Right renal pelvis (tissue), 4 donors: ENCODE data around the gene ACTN1. TPM values are rescaled to one million over a fixed set of nuclear protein-coding genes. Genes with fewer than 3 reads are reported as not detected.

ENCODE experiments used
- DNase-seq, 4 donors: peaks; one replicate each; pipeline ENCODE4 v3.0.0-alpha.2; 2013; ENCODE audit warnings: low read depth in 4 of 4, low spot score in 3 of 4, missing footprints in 1 of 4
- polyA plus RNA-seq, 4 donors: library from polyadenylated mRNA; unstranded; fragments of 120-200 nt; gene quantifications; one replicate each; pipeline ENCODE4 v1.2.1, GENCODE V29; 2013; ENCODE audit not compliant: insufficient read length in 4 of 4

The ACTN1 gene
- polyA plus RNA-seq, 4 donors = 70.4 to 85.1 (median 71.2) TPM

DNA sequence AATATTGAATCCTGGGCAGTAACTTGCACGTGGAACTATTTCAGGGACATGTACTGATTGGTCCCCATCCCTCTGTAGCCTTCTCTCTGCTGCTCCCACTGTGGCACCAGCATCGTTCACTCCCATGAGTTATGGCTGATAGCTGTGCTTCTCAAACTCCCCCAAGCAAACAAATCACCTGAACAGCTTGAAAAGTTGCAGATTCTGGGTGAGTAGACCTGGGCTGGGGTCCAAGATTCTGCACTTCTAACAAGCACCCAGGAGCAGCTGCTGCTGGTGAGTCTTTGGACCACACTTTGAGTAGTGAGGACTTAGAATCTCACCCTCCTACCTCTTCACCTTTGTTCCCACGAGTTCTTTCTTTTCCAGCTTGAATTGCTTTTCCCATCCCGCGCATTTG is 136.8 kb downstream of the ACTN1 start:
- no peak for DNase-seq

DNA sequence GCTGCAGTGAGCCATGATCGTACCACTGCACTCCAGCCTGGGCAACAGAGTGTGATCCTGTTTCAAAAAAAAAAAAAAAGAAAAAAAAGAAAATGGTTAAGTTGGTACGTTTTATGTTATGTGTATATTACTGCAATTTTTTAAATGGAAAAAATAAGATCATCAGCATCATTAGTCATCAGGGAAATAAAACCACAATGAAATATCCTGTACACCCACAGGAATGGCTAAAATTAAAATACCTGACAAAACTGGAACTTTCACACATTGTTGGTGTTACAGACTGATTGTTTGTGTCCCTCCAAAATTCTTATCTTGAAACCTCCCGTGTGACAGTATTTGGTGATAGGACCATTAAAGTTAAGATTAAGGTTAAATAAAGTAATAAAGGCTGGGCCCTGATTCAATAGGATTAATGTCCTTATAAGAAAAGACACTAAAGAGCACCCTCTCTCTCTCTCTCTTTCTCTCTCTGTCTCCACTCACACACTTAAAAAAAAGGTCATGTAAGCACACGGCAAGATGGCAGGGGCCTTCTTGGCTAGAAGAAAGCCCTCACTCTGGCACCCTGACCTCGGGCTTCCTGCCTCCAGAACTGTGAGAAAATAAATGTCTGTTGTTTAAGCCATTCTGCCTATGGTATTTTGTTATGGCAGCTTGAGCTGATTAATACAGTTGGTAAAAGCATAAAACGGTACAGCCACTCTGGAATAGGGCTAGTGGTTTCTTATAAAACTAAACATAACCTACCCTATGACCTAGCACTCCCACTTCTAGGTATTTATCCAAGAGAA is 137.9 kb downstream of the ACTN1 start:
- DNase-seq = no peak

DNA sequence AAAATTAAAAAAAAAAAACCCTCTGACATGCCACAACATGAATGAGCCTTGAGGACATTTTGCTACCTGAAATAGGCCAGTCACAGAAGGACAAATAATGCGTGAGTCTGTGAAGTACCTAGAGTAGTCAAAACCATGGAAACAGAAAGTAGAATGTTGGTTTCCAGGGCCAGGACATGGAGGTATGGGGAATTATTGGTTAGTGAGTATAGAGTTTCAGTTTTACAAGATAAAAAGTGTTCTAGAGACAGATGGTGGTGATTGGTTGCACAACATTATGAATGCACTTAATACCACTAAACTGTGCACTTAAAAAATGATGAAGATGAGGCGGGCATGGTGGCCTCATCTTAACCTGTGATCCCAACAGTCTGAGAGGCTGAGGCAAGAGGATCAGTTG is 138.6 kb downstream of the ACTN1 start:
- DNase-seq = no peak

DNA sequence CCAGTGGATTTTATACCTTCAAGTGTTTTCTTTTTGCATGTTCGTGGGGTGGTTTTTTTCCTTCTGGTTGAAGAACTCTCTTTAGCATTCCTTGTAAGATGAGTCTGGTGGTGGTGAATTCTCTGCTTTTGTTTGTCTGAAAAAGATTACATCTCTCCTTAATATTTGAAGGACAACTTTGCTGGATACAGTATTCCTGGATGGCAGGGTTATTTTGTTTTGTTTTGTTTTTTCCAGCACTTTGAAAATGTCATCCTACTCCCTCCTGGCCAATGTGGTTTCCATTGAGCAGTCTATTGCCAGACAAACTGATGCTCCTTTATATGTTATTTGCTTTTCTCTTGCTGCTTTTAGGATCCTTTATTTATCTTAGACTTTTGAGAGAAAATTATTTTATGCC is 143.0 kb downstream of the ACTN1 start:
- DNase-seq = no peak

DNA sequence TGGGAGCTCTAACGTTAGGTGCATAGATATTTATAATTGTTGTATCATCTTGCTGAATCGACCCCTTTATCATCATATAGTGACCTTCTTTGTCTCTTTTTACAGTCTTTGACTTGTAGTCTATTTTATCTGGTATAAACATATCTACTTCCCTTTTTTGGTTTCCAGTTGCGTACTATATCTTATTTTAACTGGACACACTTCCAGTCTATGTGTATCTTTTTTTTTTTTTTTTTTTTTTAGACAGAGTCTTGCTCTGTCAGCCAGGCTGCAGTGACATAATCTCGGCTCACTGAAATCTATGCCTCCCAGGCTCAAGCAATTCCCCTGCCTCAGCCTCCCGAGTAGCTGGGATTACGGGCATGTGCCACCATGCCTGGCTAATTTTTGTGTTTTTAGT is 144.3 kb downstream of the ACTN1 start:
- no peak for DNase-seq

DNA sequence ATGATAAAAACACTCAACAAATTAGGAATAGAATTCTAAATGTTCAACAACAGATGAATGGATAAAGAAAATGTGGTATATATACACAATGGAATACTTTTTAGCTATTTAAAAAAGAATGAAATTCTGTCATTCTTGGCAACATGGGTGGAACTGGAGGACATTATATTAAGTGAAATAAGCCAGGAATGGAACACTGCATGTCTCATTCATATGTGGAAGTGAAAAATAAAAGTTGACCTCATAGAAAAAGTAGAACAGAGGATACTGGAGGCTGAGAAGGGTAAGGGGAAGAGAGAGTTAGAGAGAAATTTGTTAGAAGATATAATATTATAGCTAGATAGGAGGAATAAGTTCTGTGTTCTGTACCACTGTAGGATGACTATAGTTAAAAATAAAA is 150.4 kb downstream of the ACTN1 start:
- DNase-seq = no peak

DNA sequence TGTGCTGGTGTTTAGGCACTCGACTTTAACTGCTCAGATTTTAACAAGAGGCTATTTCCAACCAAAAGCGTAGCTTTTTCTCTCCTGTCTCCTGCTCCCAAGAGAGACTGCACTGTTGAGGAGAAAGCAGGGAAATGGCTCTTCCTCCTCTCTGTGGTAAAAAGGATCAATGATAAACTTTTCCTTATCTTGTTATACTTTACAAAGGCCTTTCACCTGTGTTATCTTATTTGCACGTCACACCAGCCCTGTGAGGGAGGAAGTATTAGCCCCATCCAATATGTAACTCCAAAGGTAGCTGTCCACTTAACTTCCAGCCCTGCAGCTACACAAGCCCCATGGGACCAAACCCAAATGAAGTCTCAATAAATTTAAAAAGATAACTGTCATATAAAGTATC is 153.4 kb downstream of the ACTN1 start:
- no peak for DNase-seq

DNA sequence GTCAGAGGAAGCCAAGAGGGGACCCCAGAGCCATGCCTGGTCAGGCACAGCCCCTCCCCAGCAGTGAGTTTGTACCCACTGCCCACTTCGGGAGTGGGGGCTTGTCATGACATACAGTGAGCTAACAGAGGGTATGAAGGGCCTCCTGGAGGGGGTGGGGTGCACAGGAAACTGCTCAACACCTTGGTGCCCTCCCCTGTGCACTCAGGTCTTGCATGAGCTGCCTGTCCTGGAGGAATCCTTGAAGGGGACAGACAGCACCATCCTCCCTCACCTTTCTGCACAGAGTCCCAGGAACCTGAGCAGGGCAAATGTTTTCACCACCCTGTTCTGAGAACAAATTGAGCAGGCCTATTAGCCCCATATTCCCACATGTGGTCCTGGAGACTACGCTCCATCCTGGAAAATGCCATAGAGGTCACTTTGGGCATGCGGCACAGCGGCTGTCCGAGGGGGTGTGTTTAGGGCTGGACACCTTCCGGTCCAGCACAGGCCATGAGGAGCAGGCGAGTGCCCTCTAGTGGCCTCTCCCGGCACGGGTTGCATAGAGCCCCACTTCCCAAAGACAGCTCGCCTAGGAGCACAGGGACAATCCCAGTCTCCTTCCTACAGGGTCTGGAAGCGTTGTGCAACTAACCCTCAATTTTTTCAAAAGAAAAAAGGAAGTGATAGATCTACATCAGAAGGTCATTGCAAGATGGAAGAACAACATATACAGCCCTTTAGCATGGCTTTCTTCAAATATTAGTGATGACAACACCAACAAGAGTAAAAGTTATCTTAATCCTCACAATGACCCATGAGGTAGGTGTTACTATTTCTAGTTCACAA is 154.4 kb downstream of the ACTN1 start:
- DNase-seq = peak in 1 of 4 donors; percentile 65

DNA sequence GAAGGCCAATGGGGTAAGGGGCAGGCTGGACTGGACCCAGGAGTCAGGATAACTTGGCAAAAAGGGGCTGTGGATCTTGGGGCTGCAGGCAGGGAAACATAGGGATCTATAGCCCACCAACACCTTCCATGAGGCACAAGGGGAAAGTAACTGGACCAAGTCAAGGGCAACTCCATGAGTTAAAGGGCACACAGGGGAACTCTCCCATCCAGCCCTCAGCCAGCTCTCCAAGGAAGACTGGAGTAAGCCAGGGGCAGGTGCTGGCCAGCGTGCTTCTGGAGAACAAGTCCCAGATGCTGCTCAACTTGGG is 154.9 kb downstream of the ACTN1 start:
- DNase-seq = no peak

Other genes starting within 250 kb of the ACTN1 start
- 100 to 1,000 TPM; 270 to 321 (median 296) TPM for gene ZFP36L1, start 186.2 kb downstream of the ACTN1 start, polyA plus RNA-seq
- gene DCAF5, start 173.8 kb upstream of the ACTN1 start, polyA plus RNA-seq = 10 to 100 TPM; 55.6 to 62.9 (median 59.8) TPM
- gene EXD2, start 212.2 kb upstream of the ACTN1 start, polyA plus RNA-seq = 10 to 100 TPM; 22.7 to 36.3 (median 33.8) TPM